NCI-H226 (cell line): ENCODE measurements around the gene SPSB1.

ENCODE experiments used
- DNase-seq: peaks from one replicate; pipeline ENCODE4 v3.0.0-alpha.2; 2015

Gene SPSB1

GRCh38 chr1:9260059-9260766, 32.5 kb upstream of the SPSB1 start:
- no peak for DNase-seq

- no peak for DNase-seq
These were observed 31.2 kb upstream of the SPSB1 start for GRCh38 chr1:9261496-9261895.

DNA sequence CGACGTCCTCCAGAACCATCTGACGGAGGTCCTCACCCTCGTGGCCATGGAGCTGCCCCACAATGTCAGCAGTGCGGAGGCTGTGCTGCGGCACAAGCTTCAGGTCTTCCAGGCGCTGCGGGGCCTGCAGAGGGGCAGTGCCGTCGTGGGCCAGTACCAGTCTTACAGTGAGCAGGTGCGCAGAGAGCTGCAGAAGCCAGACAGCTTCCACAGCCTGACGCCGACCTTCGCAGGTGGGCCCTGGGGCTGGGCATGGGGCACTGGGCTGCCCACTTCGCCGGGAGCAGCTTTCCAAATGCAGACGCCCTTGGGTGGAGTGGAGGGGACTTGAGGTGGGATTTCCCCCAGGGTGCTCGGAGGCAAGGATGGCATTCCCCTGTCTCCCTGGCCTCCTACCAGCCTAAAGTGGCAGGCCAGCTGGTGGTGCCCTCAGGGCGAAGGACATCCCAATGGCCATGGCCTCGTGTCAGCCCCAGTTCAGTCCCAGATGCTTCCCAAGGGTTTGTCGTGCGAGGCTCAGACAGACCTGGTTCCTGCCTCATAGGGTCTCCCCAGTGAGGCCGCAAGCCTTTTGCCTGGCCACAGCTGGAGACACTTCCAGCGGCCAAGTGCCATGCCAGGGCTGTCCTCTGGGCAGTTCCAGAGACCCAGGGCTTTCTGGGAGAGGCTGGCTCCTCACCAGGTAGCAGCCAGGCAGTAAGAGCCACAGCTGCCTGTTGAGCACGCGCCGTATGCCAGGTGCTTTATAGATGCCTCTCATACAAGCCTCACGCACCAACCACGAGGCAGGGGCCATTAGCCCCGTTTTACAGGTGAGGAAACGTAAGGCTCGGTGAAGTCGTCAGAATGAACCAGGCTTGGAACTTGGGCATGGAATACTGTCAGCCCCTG, 30.4 kb upstream of the SPSB1 start:
- DNase-seq: no peak

- no peak for DNase-seq
These were observed 29.3 kb upstream of the SPSB1 start for GRCh38 chr1:9263276-9263855.

DNA sequence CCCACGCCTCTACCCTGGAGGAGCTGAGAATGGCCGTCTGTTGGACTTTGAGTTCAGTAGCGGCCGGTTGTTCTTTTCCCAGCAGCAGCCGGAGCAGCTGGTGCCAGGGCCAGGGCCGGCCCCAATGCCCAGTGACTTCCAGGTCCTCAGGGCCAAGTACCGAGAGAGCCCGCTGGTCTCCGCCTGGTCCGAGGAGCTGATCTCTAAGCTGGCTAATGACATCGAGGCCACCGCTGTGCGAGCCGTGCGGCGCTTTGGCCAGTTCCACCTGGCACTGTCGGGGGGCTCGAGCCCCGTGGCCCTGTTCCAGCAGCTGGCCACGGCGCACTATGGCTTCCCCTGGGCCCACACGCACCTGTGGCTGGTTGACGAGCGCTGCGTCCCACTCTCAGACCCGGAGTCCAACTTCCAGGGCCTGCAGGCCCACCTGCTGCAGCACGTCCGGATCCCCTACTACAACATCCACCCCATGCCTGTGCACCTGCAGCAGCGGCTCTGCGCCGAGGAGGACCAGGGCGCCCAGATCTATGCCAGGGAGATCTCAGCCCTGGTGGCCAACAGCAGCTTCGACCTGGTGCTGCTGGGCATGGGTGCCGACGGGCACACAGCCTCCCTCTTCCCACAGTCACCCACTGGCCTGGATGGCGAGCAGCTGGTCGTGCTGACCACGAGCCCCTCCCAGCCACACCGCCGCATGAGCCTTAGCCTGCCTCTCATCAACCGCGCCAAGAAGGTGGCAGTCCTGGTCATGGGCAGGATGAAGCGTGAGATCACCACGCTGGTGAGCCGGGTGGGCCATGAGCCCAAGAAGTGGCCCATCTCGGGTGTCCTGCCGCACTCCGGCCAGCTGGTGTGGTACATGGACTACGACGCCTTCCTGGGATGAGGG, 28.5 kb upstream of the SPSB1 start:
- no peak for DNase-seq

GRCh38 chr1:9265037-9265436, 27.7 kb upstream of the SPSB1 start:
- no peak for DNase-seq

DNA sequence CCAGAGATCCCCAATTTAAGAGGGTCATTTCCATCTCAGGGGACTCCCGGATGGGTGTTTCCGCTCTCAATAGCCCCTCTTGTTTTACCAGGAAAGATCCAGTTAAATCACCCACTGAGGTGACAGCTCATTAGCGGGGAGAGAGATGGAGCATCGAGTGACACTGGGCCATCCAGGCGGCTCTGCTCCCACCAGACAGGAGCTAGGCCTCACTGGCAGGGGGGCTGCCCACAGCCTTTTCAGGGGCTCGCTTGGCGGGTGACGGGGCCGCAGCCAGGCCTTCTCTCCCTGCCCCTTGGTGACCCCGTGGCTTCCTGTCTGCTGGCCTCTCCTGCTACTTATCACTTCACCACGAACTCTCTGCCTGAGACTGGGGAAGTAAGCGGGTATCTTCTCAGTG, 26.7 kb upstream of the SPSB1 start:
- DNase-seq: no peak

- no peak for DNase-seq
These were observed 25.4 kb upstream of the SPSB1 start for GRCh38 chr1:9267352-9267686.

GRCh38 chr1:9267827-9268581, 24.7 kb upstream of the SPSB1 start:
- no peak for DNase-seq

DNA sequence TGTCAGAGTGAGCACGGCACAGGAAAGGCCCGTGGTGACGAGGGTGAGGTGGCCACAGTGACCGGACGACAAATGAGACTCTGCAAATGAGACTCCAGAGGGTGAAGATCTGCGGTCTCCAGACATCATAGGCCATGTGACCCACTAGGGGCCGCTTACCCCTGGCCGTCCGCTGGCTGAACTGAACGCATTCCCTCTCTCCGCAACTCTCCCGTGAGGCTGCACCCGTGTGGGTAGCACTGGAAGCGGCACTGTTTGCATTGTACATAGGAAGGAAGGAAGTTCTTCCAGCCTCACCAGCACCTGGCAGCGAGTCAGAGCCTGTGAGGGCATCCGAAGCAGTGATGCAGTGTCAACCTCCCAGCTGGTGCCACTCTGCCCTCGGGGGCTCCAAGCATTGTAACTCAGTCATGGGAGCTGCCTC, 23.6 kb upstream of the SPSB1 start:
- DNase-seq: no peak

GRCh38 chr1:9269721-9270120, 23.0 kb upstream of the SPSB1 start:
- no peak for DNase-seq

DNA sequence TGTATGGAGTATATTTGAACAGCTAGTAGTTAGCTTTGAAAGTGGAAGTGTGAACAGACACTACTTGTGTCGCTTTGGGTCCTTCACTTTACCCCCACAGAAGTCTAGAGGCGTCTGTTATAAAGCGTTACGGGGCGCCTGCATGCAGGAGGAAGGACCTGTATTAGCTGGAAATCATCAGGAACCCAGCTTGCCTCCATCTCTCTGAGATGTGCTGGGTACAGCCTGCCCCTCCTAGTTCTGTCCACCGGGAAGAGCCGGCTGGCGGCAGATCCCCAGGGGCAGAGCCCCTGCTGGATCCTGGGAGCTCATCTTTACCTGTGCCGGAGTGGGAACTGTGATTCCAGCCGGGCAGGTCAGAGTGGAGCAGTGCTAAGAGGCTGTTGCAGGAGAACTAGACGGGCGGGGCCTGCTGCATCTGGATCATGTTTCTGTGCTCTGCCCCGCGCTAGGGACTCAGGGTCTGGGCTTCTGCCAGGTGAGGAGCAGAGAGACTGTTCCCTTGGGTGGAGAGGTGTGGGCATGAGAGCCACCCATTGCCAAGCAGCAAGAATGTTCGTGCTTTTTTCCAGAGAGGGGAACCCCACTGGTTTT, 22.3 kb upstream of the SPSB1 start:
- no peak for DNase-seq

DNA sequence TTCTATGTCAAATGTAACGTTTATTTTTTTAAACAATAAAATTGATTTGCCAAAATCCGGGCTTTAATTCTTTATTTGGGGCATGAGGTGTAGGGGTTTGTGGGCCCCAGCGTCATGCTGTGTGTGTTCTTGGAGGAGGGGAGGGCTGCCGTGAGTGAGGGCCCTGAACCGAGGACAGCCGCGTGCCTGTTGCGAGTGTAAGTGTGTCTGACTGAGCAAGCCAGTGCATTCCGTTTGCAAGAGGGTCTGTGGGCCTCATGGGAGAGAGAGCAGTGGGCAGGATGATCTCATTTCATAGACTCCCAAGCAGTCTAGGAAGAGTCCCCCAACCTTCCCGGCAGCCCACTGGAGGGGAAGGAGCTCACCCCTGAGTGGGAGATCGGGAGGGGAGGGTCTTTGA, 21.4 kb upstream of the SPSB1 start:
- no peak for DNase-seq

DNA sequence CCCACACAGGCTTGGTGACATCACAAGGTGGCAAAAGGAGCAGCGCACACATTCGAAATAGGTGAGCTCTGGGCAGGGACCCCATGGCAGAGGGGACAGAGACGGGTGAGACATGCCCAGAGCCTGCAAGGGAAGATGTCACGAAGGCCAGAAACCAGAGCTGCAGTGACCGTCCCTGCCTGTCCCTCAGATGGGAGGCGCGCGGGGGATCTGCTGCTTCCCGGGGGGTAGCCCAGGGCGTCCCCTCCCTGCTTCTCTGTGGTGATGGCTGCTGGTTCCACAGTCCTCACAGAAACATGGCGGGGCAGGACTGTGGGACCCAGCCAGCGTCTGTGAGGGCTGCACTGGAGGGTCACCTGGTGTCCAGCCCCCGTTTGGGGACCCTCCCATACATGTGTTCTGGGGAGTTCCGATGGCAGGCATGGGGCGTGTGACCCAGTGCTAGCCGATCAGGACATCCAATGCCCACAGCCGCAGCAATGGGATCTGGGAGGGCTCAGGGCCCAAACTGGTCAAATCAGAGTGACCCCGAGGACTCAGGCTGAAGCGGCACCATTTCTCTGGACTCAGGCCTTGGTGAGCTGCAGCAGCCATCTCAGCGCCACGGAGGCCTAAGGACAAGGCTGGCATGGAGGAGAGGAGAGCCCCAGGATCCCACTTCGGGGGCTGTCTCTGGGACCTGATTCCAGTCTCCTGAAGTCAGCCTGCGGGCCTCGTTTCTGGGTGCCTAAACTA, 20.7 kb upstream of the SPSB1 start:
- DNase-seq: no peak

GRCh38 chr1:9273177-9273576, 19.5 kb upstream of the SPSB1 start:
- no peak for DNase-seq

- DNase-seq: no peak
These were observed 17.5 kb upstream of the SPSB1 start for GRCh38 chr1:9275161-9275560.

GRCh38 chr1:9275567-9276034, 17.1 kb upstream of the SPSB1 start:
- DNase-seq: peak; percentile 40

DNA sequence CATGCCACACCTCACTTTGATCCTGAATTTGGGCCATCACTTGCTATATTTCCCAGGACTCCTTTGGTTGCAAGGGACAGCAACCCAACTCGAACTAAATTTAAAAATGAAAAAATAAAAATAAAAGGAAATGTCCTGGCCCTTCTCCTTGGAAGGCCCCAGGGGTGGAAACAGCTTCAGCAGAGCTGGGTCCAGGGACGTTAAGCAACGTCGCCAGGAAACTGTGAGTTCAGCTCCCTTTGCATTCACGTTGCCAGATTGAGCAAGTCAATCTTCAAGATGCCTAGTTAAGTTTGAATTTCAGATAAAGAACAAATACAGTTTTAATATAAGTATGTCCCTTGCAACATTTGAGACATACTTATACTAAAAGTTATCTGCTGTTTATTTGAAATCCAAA, 14.6 kb upstream of the SPSB1 start:
- no peak for DNase-seq

DNA sequence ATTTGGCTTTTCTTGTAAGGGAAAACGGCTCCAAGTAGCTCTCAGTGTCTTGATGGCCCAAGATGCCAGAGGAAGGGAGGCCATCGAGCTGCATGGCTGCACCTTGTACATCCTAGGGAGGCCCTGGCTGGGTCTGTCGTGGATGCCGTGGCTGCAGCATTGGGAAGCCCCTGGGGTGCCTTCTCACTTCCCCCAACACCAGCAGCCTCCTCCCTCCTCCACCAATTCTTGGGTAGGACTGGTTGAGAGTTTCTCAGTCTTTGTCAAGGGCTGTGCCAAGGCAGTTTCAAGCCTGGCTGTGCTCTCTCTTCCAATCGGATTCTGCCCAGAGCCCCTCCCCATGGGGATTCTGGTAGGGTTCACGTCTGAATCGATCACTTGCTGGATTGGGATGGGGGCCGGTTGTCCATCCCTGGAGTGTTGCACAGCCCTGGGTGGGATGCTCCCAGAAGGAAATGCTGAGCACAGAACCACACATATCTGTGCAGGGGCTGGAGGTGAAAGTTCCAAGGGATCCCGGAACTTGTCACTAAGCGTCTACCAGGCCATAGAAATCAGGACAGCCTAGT, 14.0 kb upstream of the SPSB1 start:
- DNase-seq: no peak

GRCh38 chr1:9279172-9279840, 13.4 kb upstream of the SPSB1 start:
- DNase-seq: no peak
